GM21786 (cell line): Measurements from ENCODE around the gene CCNY.

Experiments
- ATAC-seq: cut with Tn5 transposase; IDR thresholded peaks from one replicate; pipeline ENCODE4 v1.9.1; 2021; ENCODE audit not compliant: unreplicated experiment

Gene CCNY

DNA sequence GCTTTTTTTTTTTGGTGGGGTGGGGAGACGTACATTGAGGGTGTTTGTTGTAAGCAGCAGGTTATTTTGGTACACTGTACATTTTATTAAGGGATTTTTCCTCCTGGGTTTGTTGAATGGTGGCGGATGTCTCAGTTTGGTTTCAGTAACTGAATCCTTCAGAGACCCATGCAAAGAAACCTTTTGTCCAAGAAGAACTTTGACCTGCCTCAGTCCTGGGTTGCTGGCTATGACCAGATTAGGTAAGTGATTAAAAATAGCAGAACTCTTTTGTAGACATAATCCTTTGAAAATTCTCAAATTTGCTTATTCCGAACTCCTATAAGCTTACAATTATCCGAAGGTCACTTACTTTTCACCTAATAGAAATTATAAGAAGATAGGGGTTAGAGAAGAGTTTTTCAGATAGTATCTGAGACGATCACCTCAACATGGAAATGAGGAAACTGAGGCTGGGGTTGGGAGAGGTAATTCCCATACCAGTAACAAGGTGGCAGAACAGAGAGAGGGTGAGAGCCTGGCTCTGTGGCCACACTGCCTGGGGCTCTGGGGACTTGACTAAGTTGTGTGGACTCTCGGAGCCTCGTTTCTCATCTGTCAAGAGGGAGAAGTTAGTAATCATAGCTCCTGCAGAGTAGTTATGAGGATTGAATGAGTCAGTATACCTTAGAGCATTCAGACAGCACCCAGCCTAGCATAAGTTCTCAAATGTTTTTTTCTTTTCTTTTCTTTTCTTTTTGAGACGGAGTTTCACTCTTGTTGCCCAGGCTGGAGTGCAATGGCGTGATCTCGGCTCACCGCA, 87.4 kb downstream of the CCNY start:
- no peak for ATAC-seq

- no peak for ATAC-seq
Measured at GRCh38 chr10:35424680-35425285, 88.5 kb downstream of the CCNY start.

DNA sequence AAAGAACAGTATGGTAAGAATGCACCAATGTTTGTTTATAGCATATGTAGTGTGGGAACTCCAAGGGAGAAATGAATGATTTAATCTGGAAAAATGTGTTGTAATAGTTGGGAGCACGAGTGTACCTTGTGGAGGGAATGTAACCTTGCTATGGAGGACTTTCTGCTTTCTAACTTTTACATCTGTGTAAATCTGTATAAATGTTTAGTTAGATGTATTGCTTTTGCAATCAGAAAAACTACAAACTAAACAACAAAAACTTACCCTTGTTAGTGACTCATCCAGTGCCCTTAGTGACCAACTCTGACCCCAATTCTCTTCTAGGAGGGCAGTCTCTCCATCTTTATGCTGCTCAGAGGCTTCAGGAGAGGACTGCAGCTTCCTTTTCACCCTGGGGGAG, 89.3 kb downstream of the CCNY start:
- no peak for ATAC-seq

GRCh38 chr10:35426657-35427056, 90.3 kb downstream of the CCNY start:
- no peak for ATAC-seq

GRCh38 chr10:35427543-35427942, 91.2 kb downstream of the CCNY start:
- no peak for ATAC-seq

- no peak for ATAC-seq
Measured at GRCh38 chr10:35428521-35428920, 92.2 kb downstream of the CCNY start.

DNA sequence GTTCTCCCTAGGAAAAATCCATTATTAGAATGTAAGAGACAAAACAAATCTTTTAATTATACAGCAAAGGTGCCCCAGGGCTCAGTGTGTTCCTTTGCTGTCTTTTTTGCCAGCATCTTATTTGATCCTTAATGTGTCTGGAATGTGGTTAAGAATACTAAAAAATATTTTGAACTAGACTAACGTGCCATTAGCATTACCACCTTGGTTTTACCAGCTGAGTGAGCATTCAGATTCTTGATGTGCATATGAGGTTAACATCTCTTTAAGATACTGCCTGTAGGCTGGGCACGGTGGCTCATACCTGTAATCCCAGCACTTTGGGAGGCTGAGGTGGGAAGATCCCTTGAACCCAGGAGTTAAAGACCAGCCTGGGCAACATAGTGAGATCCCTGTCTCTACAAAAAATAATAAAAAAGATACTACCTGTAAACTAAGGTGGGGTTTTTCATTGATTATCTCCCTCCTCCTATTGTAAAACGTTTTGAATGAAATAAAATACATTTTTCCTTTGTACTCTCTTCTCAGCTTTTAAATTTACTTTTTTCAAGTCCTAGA, 96.6 kb downstream of the CCNY start:
- ATAC-seq: no peak

DNA sequence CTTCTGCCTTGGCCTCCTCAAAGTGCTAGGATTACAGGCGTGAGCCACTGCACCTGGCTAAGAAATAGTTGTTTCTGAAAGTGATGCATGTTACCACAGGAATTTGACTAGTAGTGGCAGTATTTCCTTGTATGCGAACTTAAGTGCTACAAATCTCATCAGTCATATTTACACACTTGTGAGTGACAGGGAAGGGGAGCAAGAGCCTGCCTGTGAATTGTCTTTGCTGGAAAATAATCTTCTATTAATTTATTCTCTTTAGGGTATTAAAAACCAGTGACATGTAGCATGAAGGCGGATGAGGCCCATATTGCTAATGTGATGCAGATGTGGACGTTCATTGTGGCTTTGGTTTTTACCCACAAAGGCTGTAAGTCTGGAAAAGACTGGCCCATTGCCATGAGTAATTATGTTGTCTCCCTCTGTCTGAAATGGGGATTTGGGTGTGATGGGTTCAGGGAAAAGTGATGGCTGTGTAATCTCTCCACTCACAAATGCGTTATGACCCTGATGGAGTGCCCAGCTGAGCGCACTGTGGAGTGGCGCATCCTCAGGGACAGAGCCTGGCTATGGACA, 97.6 kb downstream of the CCNY start:
- no peak for ATAC-seq

DNA sequence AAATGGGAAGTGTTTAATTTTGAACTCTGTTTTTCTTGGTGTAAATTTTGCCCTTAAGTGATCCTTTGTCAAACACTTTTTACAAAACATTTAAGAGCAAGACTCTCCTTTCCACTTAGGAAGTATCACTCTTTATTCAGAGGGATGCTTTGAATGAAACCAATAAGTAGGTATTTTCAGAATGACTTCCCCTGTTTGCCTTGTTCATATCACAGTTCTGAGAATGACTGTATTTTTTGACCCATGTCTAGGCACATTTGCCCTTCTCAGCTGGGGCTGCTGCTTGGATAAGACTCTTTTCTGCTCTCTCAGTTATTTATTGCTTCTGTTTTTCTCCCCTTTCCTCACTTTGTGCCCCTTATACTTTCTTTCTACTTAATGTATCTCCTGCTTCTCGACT, 98.2 kb downstream of the CCNY start:
- no peak for ATAC-seq

- no peak for ATAC-seq
Measured at GRCh38 chr10:35435824-35436223, 99.5 kb downstream of the CCNY start.

GRCh38 chr10:35437829-35438228, 101.5 kb downstream of the CCNY start:
- ATAC-seq: no peak

DNA sequence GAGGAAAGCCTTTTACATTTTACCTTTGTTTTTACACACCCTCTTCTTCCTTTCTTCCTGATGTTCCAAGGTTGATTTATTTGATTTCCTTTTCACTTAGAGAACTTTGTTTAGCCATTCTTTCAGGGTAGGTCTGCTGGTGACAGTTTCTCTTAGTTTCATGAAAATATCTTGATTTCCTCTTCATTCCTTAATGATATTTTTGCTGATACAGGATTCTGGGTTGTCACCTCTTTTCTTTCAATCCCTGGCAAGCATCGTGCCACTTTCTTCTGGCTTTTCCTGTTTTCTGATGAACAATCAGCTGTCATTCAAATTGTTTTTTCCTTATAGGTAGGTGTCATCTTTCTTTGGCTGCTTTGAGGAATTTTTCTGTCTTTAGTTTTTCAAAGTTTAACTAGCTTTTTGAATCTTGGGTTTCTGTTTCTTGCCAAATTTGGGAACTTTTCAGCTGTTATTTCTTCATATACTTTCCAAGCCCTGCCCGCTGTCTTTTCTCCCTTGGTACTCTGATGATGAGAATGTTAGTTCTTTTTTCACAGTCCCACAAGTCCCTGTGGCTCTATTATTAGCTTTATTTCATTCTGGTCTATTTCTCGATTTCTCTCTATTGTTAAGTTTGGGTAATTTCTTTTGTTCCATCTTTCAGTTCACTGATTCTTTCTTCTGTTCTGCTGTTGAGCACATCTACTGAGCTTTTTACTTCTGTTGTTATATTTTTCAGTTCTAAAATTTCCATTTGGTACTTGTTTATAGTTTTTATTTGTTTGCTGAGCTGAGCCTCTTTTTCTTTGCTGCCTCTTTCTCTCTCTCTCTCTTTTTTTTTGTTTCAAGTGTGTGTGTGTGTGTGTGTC, 102.6 kb downstream of the CCNY start:
- ATAC-seq: no peak

DNA sequence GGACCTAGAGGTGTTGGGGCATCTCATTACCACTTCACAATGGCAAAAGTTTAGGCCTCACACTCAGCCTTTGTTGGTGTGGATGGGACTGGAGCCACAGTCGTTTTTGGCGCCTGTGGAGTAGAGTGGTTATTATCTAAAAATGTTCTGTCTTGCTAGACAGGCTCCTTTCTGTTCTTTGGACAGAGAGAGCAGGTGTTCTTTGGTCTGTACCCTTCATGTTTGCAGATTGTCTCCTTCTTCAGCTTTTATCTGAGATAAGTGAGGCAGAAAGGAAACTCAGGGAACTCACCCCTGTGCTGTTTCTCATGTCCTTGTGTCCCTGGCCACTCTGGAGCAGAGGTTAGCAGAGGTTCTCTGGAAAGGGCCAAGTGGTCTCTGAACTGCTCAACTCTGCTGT, 103.7 kb downstream of the CCNY start:
- no peak for ATAC-seq

DNA sequence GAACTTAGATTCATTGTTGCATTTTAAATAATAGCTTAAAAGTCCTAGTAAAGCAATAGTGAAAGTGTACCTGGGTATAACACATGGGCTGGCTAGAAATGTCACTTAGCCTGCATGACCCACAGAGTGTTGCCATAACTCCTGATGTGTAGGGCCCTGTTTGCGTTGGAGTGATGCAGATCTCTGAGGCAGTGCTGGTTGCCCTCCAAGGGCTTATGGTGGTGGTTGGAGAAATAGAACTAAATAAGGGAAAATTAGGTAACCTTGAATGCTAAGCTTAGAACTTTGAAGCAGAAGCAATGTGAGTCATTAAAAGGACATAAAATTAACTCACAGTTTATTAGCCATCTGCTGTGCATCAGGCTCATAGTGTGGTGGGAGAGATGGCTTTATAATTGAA, 105.7 kb downstream of the CCNY start:
- no peak for ATAC-seq

DNA sequence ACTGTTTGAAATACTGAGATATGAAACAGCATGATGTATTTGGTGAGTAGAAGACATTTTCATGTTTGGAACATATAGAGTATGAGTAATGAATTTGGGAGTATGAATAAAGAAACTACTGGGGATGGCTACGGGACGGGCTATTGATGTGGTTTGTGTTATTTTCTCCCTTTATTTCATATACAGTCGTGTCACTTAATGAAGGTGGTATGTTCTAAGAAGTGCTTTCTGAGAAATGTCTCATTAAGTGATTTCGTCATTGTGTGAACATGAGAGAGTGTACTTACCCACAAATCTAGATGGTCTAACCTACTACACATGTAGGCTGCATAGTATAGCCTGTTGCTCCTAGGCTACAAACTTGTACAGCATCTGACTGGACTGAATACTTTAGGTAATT, 106.3 kb downstream of the CCNY start:
- ATAC-seq: no peak

GRCh38 chr10:35443858-35444257, 107.5 kb downstream of the CCNY start:
- ATAC-seq: no peak

DNA sequence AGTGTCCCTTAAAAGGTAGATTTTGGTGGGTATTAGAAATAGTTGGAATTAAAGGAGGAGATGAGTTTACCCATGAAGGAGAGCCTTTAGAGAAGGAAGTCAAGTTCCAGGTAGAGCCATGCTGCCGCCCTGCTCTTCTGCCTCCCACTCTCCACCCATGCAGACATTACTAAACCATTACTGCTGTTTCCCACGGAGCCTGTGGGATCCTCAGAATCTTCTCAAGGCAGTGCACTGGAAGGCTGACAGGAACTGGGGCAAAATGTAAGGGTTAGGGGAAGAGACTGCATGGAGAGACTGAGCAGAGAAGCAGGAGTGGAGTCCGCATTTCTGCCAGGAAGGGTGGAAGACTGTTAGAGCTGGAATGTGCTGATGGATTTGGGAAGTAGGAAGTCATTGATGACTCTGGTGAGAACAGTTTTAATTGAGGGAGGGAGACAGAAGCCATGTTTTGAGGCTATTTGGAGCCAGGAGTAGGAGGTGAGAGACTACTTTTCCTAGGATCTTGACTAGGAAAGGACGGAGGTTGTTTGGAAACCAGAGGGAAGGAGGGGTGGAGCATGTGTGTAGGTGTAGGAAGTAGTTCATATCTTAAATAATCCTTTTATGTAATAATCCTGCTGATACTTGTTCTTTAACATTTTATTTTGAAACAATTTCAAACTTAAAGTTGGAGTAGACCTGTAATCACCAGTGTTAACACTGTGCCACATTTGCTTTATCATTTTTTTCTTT, 109.0 kb downstream of the CCNY start:
- ATAC-seq: no peak

DNA sequence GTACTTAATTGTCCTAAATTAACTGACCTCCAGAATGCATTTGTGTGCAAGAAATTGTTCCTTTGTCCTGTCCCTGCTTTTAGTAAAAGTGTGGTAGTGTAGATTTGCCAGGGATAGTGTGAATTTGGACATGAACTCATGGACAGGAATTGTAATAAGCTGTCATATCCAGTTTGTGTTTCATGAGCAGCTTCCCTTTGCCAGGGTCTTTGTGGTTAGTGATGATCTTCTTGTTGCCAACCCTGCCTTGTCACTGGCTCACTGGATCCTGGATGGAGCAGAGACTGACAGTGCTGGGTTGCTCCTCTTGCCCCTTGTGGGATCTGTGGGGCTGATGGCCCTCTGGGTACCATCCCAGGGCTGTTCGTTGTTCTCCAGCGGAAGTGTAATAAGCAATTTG, 110.1 kb downstream of the CCNY start:
- ATAC-seq: no peak

DNA sequence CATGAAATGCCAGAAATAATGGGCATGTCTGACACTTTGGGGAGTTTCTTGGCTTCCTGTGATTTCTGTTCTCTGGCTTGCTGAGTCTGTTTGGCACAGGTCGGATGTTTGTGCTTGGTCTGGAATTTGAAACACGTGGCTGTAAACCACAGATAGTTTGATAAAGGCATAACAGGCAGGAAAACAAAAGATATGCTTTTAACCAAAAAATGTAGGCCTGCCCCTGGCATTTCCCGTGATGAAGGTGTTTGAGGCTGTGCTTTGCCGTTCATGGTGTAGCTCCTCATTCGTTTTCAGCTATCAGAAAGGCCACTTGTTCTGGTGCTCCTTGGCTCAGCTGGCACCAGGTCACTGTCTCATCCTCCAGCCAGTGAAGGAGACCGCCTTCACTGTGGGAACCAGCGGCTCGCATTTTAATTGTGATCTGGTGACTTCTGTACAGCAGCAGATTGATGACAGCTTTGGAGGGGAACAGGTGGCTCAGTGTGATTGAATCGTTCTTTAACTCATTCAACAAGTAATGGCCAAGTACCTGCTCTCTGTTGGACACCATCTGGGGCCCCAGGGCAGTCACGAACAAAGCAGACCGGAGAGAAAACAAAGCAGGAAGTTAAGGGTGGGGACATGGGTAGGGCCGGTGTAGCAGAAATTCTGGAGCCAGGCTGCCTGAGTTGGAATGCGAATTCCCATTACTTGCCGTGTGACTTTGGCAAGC, 111.5 kb downstream of the CCNY start:
- ATAC-seq: no peak
